Ammon's horn (tissue), 1 donor: ENCODE results near the gene ZBTB8A.
"Not testable (repeated sequence)": the region's sequence is repeated elsewhere in the genome, so short reads cannot be mapped to it uniquely, and the experiment has no call there.

Experiments
- DNase-seq: peaks from one replicate; pipeline ENCODE4 v3.0.0-alpha.2; 2016; ENCODE audit warnings: low spot score

Gene ZBTB8A

GRCh38 chr1:32539584-32540571 lies 651 bp downstream of the ZBTB8A start:
- peak; percentile 30 for DNase-seq

DNA sequence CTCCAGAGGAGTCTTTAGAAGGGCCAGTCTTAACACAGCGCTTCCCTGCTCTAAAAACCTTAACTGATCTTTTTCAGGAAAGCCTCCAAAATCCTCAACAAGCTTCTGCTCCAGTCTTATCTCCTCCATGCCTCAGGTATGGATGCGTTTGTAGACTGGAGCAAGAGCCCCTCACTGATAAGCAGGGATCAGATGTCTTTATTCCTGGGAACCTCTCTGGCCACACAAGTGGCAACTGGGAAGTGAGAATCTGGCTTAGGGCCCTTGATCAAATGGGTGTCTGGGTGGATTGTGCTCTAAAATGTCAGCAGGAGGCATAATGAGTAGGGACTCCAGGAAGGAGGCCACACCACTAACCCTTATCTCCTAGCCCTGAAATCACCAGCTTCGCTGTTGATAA lies 1.4 kb downstream of the ZBTB8A start:
- no peak for DNase-seq

DNA sequence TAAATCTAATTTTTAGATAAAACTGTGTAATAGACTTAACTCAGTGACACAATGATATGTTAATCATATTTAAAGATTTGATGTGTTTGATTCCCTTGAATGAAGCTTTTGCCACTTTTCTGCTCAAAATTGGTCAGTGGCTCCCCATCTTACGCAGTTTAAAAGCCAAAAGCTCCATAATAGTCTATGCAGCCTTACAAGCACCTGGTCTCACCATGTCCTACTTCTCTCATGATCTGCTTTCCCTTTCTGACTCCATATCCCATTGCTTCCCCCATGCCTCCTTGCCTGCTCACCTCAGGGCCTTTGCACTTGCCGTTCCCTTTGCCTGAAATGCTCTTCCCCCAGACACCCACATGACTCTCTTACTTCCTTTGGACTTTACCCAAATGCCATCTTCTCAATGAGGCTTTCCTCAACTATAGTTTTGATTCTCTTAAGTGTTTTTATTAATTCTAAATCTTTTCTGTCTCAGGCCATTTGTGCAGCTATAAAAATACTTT lies 1.9 kb downstream of the ZBTB8A start:
- DNase-seq: no peak

DNA sequence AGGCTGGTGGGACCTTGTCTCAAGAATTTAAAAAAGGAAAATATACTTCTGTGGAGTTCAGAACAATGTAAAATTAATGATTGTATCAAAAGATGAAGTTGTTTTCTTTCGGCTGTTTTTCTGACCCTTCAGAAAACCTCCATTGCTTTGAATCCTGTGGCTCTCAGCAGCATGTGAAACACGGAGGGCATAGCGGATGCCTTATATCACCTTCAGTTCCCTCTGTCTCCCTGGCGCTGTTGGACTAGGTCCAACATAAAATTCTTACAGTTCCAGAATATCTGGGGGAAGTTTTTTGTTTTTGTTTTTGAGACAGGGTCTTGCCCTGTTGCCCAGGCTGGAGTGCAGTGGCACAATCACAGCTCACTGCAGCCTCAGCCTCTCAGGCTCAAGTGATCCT lies 7.4 kb downstream of the ZBTB8A start:
- DNase-seq: no peak

DNA sequence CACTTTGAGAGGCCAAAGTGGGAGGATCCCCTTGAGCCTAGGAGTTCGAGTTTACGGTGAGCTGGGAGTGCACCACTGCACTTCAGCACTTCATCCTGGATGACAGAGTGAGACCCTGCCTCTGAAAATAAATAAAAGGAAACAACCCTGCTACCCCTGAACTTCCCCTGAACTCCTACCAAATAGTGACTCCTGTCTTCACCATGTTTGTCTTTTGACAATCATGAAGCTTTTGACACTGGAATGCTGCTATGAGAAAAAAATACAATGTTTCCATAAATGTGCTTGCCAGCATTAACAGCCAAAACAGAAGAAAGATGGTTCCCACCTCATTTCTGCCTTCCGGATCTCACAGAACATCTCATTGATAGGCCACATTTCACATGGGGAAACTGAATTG lies 10.4 kb downstream of the ZBTB8A start:
- no peak for DNase-seq

- DNase-seq: no peak
Observed at GRCh38 chr1:32554288-32554687, 15.1 kb downstream of the ZBTB8A start.

DNA sequence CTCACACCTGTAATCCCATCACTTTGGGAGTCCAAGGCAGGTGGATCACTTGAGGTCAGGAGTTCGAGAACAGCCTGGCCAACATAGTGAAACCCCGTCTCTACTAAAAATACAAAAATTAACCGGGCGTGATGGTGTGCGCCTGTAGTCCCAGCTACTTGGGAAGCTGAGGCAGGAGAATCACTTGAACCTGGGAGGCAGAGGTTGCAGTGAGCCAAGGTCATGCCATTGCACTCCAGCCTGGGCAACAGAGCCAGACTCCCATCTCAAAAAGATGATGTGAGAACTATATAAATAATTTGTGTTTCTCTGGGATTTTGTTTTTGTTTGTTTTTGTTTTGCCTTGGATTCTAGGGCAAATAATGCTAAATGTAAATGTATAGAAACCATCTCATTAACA lies 17.8 kb downstream of the ZBTB8A start:
- not testable (repeated sequence) for DNase-seq

DNA sequence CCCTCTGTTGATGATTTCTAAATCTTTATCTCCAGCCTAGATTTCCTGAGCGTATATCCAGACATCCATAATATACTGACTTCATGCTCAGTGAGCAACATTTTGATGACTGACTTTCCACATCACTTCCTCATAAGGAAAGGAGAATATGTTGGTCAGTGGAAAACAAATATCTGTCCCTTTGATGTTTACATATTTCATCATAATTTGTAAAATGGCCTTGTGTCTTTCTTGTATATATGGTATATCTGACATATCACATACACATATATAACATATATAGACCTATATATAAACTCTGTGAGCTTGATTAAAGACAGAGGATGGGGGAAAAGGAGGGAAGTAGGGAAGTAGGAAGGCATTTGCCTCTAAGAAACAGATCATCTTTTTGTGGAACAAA lies 18.6 kb downstream of the ZBTB8A start:
- no peak for DNase-seq

DNA sequence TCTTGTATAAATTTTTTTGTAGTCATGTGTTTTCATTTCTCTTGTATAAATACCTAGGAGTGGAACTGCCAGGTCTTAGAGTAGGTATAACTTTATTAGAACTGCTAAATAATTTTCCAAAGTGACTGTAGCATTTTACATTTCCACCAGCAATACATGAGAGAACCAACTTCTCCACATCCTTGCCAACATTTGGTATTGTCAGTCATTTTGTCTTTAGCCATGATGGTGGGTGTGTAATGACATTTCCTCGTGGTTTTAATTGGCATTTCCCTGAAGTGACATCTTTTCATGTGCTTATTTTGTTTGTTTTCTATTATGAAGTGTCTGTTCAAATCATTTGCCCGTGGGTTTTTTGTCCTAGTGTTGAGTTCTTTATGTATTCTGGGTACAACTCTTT lies 29.7 kb downstream of the ZBTB8A start:
- DNase-seq: no peak

DNA sequence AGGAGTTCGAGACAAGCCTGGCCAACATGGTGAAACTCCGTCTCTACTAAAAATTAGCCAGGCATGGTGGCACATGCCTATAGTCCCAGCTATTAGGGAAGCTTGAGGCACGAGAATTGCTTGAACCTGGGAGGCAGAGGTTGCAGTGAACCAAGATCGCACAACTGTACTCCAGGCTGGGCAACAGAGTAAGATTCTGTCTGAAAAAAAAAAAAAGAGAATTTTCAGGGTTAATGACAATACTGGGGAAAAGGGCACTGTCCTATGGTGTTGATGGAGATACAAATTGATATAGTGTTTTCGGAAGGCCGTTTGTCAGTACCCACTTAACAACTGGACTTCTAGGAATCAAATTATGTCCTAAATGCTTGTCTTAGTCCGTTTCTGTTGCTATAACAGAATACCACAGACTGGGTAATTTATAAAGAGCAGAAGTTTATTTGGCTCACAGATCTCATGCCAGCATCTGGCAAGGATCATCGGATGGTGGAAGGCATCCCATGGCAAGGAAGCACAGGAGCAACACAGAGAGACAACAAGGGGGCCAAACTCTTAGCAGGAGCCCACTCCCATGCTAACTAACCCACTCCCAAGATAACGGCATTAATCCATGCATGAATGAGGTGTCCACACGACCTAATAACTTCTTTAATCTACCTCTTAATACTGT lies 41.3 kb downstream of the ZBTB8A start:
- DNase-seq: no peak

DNA sequence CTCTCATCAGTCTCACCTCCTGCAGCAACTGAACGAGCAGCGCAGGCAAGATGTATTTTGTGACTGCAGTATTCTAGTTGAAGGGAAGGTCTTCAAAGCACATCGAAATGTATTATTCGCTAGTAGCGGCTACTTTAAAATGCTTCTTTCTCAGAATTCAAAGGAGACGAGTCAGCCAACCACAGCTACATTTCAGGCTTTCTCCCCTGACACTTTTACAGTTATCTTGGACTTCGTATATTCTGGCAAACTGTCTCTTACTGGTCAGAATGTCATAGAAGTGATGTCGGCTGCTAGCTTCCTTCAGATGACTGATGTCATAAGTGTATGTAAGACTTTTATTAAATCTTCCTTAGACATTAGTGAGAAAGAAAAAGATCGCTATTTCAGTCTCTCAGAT lies 53.7 kb downstream of the ZBTB8A start:
- no peak for DNase-seq

GRCh38 chr1:32600034-32600433 lies 60.8 kb downstream of the ZBTB8A start:
- DNase-seq: no peak

DNA sequence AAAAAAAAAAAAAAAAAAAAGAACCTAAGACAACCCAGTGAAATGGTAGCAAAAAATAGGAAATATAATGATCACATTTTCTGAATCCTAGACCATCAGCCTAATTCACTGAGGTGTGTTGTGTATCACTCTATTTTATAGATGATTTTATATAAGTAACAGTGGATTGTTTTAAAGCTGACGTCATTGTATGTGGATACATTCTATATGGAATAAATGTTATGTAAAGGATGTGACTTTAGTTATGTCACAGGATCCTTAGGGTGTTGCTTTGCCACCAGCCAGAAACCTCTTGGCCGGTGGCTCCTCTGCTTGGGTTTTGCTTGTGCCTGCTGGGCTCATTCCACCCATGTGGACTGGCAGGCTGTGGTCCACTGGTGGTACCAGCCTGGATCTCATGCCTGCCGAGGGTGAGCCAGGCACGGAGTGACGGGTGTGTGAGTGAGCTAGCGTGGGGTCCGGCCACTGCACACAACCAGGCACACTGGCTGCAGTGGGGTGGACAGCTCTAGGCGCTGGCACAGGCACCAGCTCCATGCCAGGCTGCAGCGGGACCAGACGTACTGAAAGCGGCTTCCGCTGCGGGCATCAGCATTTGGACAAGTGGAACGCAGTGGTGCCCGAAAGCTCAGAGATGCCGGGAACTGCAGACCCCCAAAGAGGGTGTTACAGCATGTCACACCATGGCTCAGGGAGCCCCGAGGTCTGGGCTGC lies 66.6 kb downstream of the ZBTB8A start:
- no peak for DNase-seq

- DNase-seq: no peak
Observed at GRCh38 chr1:32606565-32607371, 67.5 kb downstream of the ZBTB8A start.

DNA sequence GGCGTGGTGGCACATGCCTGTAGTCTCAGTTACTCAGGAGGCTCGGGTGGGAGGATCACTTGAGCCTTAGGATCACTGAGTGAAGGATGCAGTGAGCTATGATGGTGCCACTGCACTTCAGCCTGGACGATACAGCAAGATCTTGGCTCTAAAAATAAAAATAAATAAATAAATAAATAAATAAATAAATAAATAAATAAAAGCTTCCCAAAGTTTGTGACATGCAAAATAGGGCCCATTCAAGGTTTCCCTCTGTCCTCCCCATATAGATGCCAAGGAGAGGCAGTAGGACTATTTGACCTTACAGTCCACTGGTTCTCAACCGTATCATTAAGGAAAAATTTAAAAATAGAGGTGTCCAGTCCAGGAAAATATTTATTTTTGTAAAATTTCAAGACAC lies 70.0 kb downstream of the ZBTB8A start:
- DNase-seq: no peak

DNA sequence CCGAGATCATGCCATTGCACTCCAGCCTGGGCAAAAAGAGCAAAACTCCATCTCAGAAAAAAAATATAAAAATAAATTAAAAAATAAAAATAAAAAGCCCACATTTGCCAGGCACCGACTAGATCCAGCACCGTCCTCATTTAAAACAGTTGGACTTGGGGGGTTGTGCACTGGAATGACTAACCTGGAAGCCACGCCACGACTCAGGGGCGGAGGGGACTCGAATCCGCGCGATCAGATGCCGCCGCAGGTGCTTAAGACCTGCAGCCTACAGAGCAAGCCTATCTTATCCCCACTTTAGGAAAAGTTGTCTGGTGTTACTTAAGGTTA lies 72.6 kb downstream of the ZBTB8A start:
- no peak for DNase-seq

DNA sequence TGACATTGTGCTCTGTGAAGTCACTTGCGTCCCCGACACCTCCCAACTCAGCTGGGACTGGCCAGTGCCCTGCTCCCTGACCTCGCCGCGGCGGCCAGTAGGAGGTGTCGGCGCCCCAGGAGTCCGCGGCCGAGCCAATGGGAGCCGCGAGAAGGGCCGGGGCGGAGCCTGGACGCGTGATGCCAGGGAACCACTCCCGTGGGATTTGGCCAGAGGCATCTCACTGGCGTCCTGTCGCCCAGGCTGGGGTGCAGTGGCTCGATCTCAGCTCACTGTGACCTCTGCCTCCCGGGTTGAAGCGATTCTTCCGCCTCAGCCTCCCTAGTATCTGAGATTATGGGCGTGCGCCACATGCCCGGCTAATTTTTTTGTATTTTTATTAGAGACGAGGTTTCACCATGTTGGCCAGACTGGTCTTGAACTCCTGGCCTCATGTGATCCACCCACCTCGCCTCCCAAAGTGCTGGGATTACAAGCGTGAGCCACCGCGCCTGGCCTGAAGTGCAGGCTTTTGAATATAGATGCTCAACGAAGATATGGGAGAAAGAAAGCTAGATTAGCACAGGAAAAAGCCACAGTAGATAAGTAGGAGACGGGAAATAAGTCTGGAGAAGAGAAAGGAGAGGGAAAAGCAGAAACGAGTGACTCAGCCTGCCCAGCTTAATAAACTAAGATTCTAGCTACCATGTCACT lies 73.1 kb downstream of the ZBTB8A start:
- peak; percentile 92 for DNase-seq

GRCh38 chr1:32613472-32613871 lies 74.2 kb downstream of the ZBTB8A start:
- no peak for DNase-seq

DNA sequence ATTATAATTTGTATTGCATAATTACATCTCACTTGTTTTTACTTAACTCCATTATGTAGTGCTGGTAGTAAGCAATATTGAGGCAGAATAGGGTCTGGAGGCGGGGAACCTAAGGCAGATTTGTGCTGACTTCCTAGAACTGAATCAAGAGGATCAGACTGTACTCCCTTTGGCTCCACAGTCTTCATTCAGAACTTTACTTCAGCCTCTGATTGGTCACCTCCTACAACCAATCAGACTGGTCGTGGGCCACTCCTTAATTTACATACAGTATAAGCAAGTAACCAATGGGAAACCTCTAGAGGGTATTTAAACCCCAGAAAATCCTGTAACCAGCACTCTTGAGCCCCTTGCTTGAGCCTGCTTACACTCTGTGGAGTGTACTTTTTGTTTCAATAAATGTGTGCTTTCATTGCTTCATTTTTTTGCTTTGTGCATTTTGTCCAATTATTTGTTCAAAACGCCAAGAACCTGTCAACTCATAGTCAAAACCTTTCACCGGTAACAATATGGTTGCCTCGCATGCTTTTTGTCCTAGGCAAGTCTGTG lies 79.5 kb downstream of the ZBTB8A start:
- no peak for DNase-seq

- peak; percentile 13 for DNase-seq
Observed at GRCh38 chr1:32619701-32620485, 80.7 kb downstream of the ZBTB8A start.
